KG1 (cell line): ENCODE results near the gene DCST1.

Experiments used
- DNase-seq: peaks from one replicate; lab custom pipeline; 2025; lab: John Stamatoyannopoulos, UW

DCST1 gene

DNA sequence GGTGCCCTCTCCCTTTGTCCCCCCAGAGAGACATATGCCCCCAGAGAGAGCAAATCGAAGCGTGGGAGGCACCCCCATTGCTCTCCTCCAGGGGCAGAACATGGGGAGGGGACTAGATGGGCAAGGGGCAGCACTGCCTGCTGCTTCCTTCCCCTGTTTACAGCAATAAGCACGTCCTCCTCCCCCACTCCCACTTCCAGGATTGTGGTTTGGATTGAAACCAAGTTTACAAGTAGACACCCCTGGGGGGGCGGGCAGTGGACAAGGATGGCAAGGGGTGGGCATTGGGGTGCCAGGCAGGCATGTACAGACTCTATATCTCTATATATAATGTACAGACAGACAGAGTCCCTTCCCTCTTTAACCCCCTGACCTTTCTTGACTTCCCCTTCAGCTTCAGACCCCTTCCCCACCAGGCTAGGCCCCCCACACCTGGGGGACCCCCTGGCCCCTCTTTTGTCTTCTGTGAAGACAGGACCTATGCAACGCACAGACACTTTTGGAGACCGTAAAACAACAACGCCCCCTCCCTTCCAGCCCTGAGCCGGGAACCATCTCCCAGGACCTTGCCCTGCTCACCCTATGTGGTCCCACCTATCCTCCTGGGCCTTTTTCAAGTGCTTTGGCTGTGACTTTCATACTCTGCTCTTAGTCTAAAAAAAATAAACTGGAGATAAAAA lies 53.4 kb downstream of the DCST1 start:
- DNase-seq, result no peak

DNA sequence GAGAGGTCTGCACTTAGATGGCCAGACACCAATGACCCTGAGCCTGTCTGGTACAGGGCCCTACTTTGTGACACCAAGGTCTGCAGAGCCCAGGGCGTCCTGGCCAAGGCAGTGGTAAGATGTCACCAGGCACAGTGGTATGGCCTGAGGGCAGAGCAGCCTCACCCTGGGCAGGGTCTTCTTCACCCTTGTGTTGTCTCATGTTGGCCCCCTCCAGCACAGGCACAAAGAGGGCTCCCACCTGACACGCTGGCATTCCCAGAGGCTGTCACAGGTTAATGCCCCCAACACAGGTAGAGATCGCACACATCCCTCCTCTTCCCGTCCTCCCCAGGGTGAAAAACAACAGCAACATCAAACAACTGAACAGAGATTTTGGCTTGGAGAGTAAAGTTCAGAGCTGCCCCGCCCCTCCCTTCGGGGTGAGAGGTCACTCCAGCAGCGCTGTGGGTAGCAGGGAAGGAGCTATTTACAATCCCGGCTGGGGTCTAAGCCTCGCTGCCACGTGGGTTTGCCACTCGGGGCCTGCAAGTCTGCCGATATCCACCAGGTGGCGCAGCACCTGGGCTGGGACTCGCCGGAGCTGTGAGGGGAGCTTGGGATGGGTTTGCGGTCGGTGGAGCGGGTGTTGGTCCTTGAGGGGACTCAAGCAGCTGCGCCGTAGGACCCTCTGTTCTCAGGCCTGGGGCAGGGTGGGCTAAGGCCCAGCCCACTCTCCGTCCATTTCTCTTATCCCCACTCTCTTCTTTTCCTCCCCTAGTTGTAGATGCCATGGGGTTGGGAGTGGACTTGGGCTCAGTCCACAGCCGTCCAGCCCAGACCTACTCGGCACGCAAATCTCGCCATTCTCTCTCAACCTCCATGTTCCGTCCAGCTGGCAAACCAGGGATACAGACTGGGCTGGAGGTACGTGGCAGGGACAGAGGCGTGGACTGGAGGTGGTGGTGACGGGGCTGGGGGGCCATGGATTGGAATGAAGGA lies 57.7 kb downstream of the DCST1 start:
- DNase-seq, result peak; percentile 74

DNA sequence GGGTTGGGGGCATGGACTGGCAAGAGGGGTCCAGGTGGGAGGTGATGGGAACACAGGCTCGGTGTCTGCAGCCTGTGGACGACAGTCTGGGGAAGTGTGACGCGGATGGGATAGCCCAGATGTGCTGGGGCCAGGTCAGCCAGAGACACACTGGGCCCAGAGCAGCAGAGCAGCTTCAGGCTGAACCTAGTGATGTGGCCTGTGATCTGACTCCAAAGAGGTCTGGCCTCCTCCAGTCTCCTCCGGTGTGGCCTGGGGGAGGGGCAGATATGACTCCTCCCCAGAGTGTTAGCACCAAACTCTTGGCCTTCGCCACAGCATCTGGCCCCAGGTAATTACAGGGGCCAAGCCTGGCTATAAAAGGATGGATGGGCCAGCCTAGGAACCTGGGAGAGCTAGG lies 58.5 kb downstream of the DCST1 start:
- DNase-seq, result no peak

DNA sequence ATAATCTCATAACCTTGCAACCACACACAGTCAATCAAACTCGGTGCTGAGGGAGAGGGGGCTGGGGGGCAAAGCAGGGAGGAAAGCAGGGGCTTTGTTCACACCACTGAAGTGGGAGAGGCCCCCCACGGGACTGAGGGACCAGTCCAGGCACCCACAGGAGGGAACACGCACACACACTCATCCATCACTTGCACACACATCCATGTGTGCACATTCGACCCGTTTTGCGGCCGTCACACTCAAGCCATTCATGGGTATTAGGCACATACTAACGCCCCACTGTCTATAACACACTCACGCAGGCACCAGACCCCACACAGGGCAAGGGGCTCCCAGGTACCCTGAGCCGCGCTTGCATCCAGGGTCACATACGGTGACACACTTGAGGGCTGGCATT lies 59.0 kb downstream of the DCST1 start:
- DNase-seq, result no peak

DNA sequence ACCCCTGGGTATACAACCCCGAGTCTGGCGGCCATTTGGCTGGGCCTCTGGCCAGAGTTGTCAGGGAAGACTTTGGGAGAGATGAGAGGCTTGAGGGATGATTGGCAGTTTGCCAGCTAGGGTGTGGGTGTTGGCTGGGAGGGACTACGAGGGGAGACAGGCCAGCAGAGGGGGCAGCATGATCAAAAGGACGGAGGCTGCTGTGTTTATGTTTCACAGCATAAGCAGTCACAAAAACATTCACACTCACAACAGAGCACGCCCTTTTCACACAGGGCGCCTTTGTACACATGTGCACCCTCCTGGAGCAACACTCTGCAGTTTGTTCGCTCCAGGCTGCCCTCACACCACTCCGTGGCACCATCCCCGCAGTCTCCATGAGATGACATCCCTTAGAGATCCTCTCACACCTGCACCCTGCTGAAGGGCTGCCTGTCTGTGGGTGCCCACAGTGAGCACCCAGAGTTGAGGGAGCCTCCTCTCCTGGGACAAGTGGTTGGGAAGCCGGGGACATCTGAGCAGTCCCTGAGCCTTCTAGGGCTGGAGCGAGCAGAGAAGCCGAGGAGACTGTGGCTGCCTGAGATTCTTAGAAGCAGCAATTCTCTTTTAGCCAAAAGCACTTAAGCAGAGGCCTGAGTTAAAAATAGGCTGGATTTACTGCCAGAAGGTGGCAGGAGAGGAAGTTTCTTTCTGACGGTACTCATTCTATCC lies 60.4 kb downstream of the DCST1 start:
- peak; percentile 18 for DNase-seq

DNA sequence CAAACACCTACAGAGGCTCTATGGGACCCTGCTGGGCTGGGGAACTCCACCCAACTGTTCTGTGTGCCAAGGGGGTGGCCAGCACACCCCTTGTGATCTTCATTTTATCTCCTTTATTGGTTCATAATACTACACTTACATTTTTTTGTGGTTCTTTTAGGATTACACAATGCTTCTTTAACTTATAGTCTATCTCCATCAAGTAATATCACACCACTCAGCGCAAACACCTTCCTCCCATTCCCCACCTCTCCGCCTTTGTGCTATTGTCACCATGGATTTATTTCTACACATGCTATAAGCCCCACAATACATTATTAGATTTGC lies 61.0 kb downstream of the DCST1 start:
- no peak for DNase-seq

DNA sequence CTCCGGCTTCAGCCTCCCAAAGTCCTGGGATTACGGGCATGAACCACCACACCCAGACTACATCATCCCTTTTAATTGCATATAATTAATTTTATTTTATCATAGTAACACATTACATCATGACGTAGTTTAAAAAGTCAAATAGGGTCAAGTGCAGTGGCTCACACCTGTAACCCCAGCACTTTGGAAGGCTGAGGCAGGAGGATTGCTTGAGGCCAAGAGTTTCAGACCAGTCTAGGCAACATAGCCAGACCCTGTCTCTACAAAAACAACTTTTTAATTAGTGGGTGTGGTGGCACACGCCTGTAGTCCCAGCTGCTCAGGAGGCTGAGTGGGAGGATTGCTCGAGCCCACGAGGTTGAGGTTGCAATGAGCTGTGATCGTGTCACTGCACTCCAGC lies 65.7 kb downstream of the DCST1 start:
- no peak for DNase-seq
